ENCODE data around the gene TIAM1.

TIAM1 gene

DNA sequence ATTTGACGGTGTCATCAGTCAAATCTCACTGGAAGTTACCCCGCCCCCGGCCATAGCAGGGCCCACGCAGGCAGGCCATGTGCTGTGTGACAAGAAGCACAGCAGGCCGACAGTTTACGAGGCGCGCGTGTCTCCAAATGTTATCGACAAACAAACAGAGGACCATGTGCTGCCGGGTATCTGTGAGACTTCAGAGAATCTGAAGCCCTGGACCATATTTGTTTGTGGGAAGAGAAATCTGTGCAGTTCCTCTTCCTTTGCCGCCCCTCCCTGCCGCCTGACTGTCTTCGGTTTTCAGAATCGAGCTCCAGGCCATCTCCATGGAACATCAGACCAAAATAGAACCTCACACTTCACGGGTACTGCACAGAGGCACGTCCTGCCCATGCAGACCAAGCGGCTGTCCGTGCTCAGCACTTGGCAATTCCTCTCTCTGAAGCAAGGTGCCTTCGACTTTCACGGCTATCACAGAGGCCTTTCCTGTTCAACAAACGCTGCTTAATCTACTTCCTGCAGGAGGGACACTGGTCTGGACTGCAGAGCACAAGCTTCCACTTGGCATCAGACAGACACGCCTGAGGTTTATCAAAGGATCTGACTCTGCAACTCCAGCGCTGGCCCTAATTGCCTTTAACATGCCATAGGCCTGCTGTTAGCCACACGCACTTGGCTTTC lies 170.0 kb downstream of the TIAM1 start:
- no peak overlapping the region for H3K4me3 ChIP-seq (ENCODE audit: low read depth, low read length)
- no peak for DNase-seq (ENCODE audit: low read depth)
- TF ChIP-seq POLR2A (IDR thresholded peaks at IDR 0.05; ENCODE audit: extremely low read depth, insufficient read length) (no peak), CTCF (IDR thresholded peaks at IDR 0.05; ENCODE audit: low read depth, low read length) (no peak), MYC (IDR thresholded peaks at IDR 0.05; ENCODE audit: low read depth, low read length) (no peak)

GRCh38 chr21:31172328-31172727 lies 171.7 kb downstream of the TIAM1 start:
- no peak overlapping the region for H3K4me3 ChIP-seq (ENCODE audit: low read depth, low read length)
- no peak for TF ChIP-seq MYC (IDR thresholded peaks at IDR 0.05; ENCODE audit: low read depth, low read length)
- no peak for TF ChIP-seq POLR2A (IDR thresholded peaks at IDR 0.05; ENCODE audit: extremely low read depth, insufficient read length)
- no peak for TF ChIP-seq CTCF (IDR thresholded peaks at IDR 0.05; ENCODE audit: low read depth, low read length)
- no peak for TF ChIP-seq MAX (IDR thresholded peaks at IDR 0.05; ENCODE audit: low read depth, low read length)
- DNase-seq (ENCODE audit: low read depth): no peak

- TF ChIP-seq MAX (IDR thresholded peaks at IDR 0.05; ENCODE audit: low read depth, low read length) (no peak), MYC (IDR thresholded peaks at IDR 0.05; ENCODE audit: low read depth, low read length) (no peak), CTCF (IDR thresholded peaks at IDR 0.05; ENCODE audit: low read depth, low read length) (no peak), POLR2A (IDR thresholded peaks at IDR 0.05; ENCODE audit: extremely low read depth, insufficient read length) (no peak)
- DNase-seq (ENCODE audit: low read depth): no peak
- H3K4me3 ChIP-seq (ENCODE audit: low read depth, low read length): no peak overlapping the region
These were observed 179.1 kb downstream of the TIAM1 start for GRCh38 chr21:31164713-31165694.

DNA sequence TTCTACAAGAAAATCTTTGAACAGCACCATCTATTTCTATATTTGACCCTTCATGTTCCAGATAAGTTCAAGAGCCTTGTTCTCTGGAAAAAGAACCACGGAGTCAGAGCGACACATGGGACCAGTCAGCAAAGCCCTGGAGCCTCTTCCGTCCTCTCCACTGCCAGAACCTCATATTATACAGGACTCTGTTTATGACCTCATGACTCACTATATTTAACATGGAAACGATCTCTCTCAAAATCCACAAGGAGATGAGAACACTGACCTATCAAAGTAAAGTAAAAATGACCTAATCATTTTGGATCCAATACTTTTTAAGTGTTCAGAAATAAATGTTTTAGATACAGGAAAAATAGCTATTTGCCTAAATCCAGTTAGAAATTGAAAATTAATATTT lies 181.2 kb downstream of the TIAM1 start:
- no peak for DNase-seq (ENCODE audit: low read depth)
- H3K4me3 ChIP-seq (ENCODE audit: low read depth, low read length): no peak overlapping the region
- TF ChIP-seq CTCF (IDR thresholded peaks at IDR 0.05; ENCODE audit: low read depth, low read length): no peak
- TF ChIP-seq POLR2A (IDR thresholded peaks at IDR 0.05; ENCODE audit: extremely low read depth, insufficient read length): no peak
- TF ChIP-seq MYC (IDR thresholded peaks at IDR 0.05; ENCODE audit: low read depth, low read length): no peak
- no peak for TF ChIP-seq MAX (IDR thresholded peaks at IDR 0.05; ENCODE audit: low read depth, low read length)

- TF ChIP-seq MYC (IDR thresholded peaks at IDR 0.05; ENCODE audit: low read depth, low read length) (no peak), MAX (IDR thresholded peaks at IDR 0.05; ENCODE audit: low read depth, low read length) (no peak), CTCF (IDR thresholded peaks at IDR 0.05; ENCODE audit: low read depth, low read length) (no peak), POLR2A (IDR thresholded peaks at IDR 0.05; ENCODE audit: extremely low read depth, insufficient read length) (no peak)
- H3K4me3 ChIP-seq (ENCODE audit: low read depth, low read length): no peak overlapping the region
- no peak for DNase-seq (ENCODE audit: low read depth)
These were observed 181.9 kb downstream of the TIAM1 start for GRCh38 chr21:31162079-31162699.
